ENCODE results near the gene IPPK. TPM values are rescaled to one million over a fixed set of nuclear protein-coding genes. Genes with fewer than 3 reads are reported as not detected.
A peak's percentile ranks its signal among the peaks of the same experiment; 100 is the strongest.

The IPPK gene
- total RNA-seq, 1 donor from 2014 or later = 28.0 TPM

DNA sequence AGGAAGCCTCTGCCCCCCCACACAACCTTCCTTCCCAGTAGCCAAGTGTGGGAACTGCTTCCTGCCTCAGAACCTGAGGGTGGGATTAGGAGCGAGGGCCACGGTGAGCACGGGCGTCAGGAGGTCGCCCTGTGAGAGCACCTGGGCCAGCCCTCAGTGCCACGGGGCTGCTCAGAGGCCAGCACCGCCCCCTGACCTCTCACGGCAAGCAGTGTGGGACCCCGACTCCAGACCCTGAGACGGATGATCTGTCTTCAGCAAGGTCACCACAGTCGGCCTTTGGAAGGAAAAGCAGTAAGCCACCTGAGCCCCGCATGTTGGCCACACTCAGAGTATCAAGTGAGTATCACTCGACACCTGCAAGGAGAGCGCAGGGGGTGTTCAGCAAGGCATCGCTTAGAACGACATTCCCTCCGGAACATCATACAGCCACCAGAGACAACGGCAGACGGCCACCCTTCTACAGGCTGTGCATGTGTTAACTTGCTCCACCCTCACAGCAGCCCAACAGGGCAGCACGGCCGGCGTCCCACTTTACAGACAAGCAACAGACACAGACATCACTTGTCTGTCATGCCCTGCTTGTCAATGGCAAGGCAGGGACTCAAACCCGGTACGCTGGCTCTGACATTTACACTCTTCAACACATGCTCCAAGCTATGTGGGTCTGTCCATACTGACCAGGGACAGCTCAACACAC is 50.2 kb downstream of the IPPK start:
- intact Hi-C loops (cut with DNase I) = loop anchor here (5.0 kb wide), 1 partner anchor 82 kb away; the partner anchor contains the start of gene ECM2

DNA sequence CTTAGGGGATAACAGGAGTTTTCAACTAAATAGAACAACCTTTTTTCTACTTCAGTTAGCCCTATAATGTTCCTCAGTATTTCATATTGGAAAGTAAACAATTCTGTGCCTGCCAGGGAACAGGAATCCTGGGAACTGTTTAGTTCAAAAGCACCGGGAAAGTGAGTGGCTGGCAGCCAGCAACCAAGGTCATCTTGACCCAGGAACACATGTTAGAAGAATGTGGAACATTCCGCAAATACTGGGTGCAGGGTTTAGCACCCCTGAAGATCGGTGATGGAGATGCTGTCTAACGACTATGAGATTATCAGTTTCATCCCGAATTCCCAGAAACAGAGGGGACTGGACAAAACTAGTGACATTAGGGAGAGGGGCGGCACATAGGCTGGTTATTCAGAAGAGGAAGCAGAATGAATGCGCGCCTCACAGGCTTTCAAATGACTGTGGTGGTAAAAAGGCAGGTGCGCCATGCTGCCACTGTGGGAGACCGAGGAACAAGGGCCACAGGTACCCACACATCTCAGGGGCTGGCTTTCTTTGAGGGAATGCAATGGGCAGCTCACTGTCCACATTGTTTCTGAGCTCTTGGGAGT is 51.2 kb downstream of the IPPK start:
- Histone ChIP-seq H3K9me3 (no peaks in the 10 kb centered on the region), H3K27me3 (no peaks in the 10 kb centered on the region), H3K27ac (peak overlapping the region; percentile 77), H3K4me1 (peaks cover 11 to 41% of the 10 kb centered on the region in 2 donors), H3K36me3 (peaks cover 3 to 7% of the 10 kb centered on the region in 2 donors), H3K4me3 (no peak overlapping the region)
- TF ChIP-seq, protein P1, sequence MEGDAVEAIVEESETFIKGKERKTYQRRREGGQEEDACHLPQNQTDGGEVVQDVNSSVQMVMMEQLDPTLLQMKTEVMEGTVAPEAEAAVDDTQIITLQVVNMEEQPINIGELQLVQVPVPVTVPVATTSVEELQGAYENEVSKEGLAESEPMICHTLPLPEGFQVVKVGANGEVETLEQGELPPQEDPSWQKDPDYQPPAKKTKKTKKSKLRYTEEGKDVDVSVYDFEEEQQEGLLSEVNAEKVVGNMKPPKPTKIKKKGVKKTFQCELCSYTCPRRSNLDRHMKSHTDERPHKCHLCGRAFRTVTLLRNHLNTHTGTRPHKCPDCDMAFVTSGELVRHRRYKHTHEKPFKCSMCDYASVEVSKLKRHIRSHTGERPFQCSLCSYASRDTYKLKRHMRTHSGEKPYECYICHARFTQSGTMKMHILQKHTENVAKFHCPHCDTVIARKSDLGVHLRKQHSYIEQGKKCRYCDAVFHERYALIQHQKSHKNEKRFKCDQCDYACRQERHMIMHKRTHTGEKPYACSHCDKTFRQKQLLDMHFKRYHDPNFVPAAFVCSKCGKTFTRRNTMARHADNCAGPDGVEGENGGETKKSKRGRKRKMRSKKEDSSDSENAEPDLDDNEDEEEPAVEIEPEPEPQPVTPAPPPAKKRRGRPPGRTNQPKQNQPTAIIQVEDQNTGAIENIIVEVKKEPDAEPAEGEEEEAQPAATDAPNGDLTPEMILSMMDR (IDR thresholded peaks at IDR 0.05) = no peak
- no peak for DNase-seq (ENCODE audit: low spot score in 2 of 2)
- intact Hi-C loops (cut with DNase I) = loop anchor here (5.0 kb wide), 1 partner anchor 81 kb away; the partner anchor contains the start of gene ECM2

More for the DNA sequence above, 50.2 kb downstream of the IPPK start:
- DNase-seq (ENCODE audit: low spot score in 2 of 2) = no peak
- H3K9me3 ChIP-seq = no peaks in the 10 kb centered on the region
- H3K27ac ChIP-seq = peak overlapping the region; percentile 39 to 77
- peaks cover 0 to 12% of the 10 kb centered on the region in 2 donors for H3K36me3 ChIP-seq
- TF ChIP-seq, protein P1 (IDR thresholded peaks at IDR 0.05) = no peak
- H3K4me1 ChIP-seq = peaks cover 9 to 39% of the 10 kb centered on the region in 2 donors
- H3K4me3 ChIP-seq = no peak overlapping the region
- H3K27me3 ChIP-seq = no peaks in the 10 kb centered on the region

DNA sequence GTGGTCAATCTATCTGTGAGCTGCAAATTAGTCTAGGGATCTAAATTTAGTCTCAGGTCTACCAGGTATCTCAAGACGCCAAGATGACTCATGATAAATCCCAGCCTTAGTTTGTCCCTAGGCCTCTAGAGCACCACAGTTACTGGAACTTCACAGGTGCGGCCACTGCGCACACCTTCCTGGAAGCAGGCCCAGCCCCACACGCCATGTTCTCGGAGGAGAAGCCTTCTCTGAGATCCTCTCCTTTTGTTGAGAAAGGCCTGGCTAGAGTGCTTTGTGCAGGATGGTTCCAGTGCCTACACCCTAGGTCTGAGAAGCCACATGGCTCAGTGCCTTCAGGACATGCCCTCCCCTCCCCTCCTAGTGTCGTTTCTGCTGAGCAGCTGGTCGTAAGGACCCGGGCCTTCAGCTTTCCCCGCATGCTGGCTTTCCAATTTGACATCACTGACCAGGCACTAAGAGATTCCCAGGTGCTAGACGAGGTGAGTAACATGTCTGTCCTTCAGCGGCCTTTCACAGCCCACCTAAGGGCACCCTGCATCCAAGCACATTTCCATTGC is 51.9 kb downstream of the IPPK start:
- Histone ChIP-seq H3K27ac (peak overlapping the region; percentile 77), H3K9me3 (no peaks in the 10 kb centered on the region), H3K36me3 (peaks cover 7 to 11% of the 10 kb centered on the region in 2 donors), H3K4me1 (peaks cover 11 to 41% of the 10 kb centered on the region in 2 donors), H3K27me3 (no peaks in the 10 kb centered on the region), H3K4me3 (no peak overlapping the region)
- DNase-seq (ENCODE audit: low spot score in 2 of 2) = no peak
- TF ChIP-seq, protein P1 (IDR thresholded peaks at IDR 0.05) = no peak
- intact Hi-C loops (cut with DNase I) = loop anchor here (5.0 kb wide), 1 partner anchor 81 kb away; the partner anchor contains the start of gene ECM2

DNA sequence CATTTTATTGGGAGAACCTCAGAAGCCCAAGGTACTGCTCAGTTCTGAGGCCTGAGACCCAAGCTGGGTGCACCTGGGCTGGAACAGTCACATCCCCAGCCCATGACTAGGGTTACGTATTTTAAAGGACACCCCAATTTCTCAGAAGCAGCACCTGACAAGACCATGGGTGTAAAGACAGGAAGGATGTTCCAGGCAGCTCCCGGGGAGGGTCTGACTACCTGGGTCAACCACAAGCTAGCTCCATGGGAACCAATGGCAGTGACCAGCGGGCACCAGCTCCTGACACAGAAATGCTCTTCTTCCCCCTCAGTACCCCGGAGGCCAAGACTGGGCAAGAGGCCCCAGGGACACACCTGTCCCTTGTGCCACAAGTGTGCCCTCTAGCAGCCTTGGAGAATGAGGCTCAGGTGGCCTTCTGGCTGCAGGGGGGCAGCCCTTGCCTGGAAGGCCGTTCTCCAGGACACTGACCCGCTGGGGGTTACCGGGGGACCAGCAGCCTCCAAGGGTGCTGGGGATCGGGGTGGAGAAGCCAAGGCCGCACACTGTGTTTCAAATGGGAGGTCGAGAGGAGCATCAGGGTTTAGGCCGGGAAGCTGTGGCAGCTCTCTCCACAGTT is 52.6 kb downstream of the IPPK start:
- Histone ChIP-seq H3K4me1 (peaks cover 11 to 41% of the 10 kb centered on the region in 2 donors), H3K27ac (peak overlapping the region; percentile 77), H3K4me3 (no peak overlapping the region), H3K27me3 (no peaks in the 10 kb centered on the region), H3K36me3 (peaks cover 7 to 16% of the 10 kb centered on the region in 2 donors), H3K9me3 (no peaks in the 10 kb centered on the region)
- TF ChIP-seq, protein P1 (IDR thresholded peaks at IDR 0.05) = no peak
- DNase-seq (ENCODE audit: low spot score in 2 of 2) = no peak
- intact Hi-C loops (cut with DNase I) = loop anchor here (5.0 kb wide), 1 partner anchor 80 kb away; the partner anchor contains the start of gene ECM2

DNA sequence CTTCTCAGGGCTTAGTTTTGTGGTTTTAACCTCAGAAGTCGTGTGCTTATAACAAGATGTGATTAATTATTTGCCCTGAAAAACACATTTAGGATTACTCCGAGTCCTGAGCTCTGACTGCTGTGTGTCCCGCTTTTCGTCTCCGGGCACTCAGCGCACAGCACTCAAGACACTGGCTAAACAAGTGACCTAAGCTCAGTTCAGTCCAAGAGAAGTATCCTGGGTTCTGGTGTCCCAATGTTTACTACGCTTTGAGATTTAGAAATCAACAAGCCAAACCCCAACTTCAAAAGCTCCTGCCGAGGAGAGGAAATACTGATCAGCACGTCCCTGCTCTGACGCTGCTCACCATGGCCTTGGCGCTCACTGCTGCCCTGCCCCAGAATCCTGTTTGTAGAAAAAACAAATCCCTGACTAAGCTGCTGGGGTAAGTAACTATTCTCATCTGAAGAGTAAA is 53.2 kb downstream of the IPPK start:
- H3K36me3 ChIP-seq = peaks cover 7 to 22% of the 10 kb centered on the region in 2 donors
- no peak for DNase-seq (ENCODE audit: low spot score in 2 of 2)
- H3K4me3 ChIP-seq = peak overlapping the region; percentile 35 to 49

More for the DNA sequence above, 53.2 kb downstream of the IPPK start:
- intact Hi-C loops (cut with DNase I) = loop anchor here (5.0 kb wide), 1 partner anchor 79 kb away; the partner anchor contains the start of gene ECM2
- peak overlapping the region; percentile 77 for H3K27ac ChIP-seq
- H3K4me1 ChIP-seq = peaks cover 11 to 41% of the 10 kb centered on the region in 2 donors
- H3K27me3 ChIP-seq = no peaks in the 10 kb centered on the region
- no peaks in the 10 kb centered on the region for H3K9me3 ChIP-seq
- TF ChIP-seq, protein P1 (IDR thresholded peaks at IDR 0.05) = no peak
